Inflammatory macrophage (primary cell): ENCODE results near the gene CARD18.

ENCODE experiments used
- DNase-seq, 2 donors: peaks; one replicate each; pipeline ENCODE4 v3.0.0-alpha.2; 2020 to 2022
- total RNA-seq, 18 experiments: gene quantifications; one replicate each; lab custom pipeline; 2026; ENCODE audit warnings: mixed read lengths in 6 of 18, inconsistent platforms in 2 of 18; lab: John Stamatoyannopoulos, UW

CARD18 gene, protein sequence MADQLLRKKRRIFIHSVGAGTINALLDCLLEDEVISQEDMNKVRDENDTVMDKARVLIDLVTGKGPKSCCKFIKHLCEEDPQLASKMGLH
- 0 to 0.15 (median 0) reads per million in 18 experiments for total RNA-seq

DNA sequence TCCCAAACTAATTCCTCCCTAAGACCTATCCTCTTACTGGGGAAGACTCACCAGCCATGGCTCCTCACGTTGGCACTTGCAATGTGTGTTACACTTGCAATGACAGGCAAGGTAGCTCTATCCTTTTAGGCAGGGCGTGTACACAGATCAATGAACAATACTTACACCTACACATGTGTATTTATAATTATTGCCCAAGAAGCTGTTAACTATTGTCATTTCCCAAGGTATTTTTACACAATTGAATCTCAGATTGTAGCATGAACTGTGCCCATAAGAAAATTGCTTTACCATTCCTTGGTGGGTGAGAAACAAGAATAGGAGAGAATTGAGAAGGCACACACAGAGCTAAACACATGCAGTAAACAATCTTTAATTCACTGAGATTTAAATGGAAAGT lies at the start of gene CARD18:
CARD18 (minus strand) TSS at position 101 of the 400 bp plus-strand sequence; CDS start at position 58, 43 bp downstream.
- DNase-seq: no peak

DNA sequence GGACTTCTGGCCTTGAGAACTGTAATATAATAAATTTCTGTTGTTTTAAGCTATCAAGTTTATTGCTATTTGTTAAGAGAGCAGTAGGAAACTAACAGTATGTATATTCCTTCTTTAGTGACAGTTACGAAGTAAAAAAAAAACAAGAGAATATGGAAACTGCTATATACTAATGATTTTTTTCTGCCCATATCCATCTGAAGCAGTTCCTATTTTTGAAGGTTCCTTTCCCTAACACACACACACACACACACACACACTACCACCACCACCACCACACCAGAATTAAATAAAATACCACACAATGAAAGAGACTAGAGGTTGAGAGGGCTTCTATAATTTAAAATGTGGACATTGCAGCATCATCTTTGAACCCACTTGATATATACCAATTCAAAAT lies 44.4 kb upstream of the CARD18 start:
- DNase-seq: no peak

DNA sequence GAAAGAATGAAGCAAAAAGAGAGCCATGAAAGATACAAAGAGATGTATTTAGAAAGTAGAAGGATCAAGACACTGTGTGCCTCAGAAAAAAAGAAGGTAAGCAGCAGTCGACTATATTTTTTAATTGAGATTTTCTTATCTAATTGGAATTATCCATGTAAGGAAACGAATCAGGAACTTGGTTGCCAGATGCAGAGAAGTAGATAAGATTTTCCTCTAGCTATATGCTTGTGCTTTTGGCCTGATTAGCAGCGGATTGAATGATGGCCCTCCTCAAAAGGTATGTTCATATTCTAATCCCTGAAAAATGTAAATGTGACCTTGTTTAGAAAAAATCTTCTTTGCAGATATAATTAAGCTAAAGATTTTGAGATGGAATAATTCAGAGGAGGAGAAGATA lies 43.9 kb upstream of the CARD18 start:
- DNase-seq: no peak

DNA sequence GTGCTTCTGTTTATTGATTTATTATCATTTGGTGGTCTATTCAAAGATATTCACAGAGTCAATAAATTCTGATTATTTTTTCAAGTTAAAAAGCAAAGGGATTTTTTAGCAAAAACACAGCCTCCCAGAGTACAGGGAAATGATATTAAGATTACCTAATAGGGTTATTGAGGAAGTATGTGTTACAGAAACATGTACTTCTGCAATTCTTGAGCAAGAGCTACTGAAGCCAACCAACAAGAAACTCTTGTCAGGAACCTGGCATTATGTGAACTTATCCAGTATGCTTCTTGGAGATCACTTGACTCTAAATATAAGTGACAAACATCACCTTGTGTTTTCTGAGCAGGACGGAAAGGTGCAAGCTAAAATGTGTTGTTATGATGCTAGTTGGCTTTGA lies 42.0 kb upstream of the CARD18 start:
- DNase-seq: peak; percentile 85 to 92

DNA sequence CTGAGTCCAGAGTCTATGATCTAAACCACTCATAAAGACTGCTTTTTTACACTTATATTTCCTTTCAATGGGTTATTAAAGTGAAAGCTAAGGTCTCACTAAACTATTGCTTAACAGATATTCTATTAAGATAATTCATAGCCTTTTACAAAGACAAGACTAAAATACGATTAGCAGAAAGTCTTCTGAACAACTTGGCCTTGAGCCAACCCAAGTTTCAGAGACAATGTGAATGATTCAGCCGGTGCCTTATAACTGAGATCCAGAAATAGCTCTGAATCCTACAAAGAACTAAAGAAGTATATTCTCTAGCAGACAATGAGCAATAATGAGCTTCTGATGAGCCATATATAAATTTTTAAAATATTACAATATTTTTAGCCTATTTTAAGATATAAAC lies 41.5 kb upstream of the CARD18 start:
- peak; percentile 66 to 72 for DNase-seq

DNA sequence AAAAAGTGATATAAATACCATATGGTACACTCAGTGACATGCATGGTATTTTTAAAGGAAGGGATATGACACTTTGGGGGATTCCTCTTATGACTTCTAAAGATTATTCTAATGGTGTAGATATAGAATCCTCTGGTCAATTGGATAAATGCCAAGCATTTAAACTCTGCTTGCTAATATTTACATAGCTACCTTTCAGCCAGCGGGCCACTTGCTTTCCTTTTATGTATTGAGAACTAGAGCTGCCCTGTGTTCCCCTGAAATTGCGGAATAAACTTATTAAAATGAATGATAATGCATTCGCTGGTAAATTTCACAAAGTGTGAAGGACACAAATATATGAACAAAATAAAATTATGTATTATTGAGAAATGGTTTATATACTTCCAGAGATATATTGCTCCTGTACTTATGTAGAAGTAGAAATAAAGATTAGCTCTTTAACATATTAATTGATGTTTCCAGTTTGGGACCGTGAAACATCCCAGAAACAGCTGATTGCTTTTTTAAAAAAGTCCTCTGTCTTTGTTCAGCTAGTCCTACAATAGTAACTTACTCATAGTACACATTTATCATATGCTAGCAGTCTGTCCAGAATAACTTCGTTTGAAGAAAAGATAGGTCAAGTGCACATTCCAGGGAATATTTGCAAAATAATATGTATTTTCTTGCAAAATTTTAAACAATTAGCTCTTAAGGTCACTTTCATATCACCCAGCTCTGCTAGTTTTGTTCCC lies 40.1 kb upstream of the CARD18 start:
- no peak for DNase-seq

DNA sequence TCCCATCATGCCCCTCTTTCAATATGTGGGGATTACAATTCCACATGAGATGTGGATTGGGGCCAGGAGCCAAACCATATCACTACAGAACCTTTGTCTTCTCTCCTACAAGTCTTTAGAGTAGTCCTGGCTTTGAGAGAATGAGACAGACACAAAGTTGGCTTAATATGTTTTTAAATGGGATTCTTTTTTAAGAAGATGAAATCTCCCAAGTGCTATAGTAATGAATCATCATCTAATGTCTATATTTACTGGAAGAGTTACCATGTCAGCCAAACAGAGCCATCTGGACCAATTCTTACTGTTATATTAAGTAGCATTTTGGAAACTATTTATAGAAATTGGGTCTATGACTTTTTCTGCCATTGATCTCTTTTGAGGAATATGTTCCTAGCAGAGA lies 38.1 kb upstream of the CARD18 start:
- no peak for DNase-seq

DNA sequence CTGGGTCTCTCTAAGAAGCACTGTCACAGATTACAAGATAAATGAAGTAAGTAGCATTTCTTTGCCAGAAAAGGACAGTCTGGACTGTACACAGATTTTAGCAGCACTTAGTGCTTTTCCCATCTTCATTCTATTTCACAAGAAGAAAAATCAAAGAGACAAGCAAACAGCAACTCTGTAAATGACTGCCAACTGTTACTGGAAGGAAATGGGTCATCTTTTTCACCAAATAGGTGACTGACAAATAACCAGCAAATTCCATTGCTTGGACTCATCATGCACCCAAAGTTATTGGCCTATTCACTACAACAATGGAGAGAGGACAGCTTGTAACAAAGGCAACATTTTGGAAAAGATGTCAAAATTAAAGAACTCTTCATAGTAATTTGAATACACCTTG lies 28.9 kb upstream of the CARD18 start:
- no peak for DNase-seq

DNA sequence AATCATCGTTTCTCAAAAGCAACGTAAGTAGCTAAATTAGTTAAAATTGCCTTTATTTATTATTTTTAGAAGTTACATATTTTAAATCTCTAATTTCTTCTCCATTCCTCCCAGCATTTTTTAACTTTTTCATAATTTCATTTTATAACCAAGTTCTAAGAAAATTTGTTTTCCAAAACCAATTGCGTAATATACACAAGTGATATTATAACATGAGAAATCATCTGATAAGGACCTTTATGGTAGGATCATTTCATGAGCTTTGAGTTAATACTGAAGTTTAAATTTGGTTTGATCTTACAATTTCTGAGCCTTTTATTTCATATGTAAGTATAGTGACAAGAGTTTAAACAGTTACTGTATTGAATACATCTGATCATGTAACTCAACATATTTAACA lies 27.7 kb upstream of the CARD18 start:
- DNase-seq: no peak

DNA sequence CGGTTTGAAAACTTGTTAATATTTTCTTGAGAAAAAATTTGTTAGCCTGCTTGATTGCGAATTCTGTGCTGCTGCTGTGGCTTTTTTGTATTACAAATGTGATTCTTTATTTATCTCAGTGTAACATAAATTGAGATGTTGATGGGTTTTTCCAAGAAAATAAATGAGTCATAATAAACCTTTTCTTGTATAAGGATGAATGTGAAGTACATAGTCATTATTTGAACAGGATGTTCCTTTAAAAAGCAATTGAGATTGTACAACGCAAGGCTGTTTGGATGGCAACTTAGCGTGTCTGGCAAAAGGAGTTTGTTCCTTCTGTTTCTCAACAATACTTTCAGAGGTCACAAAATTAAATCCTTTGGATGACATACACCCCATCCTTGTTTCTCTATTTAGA lies 24.6 kb upstream of the CARD18 start:
- DNase-seq: no peak

DNA sequence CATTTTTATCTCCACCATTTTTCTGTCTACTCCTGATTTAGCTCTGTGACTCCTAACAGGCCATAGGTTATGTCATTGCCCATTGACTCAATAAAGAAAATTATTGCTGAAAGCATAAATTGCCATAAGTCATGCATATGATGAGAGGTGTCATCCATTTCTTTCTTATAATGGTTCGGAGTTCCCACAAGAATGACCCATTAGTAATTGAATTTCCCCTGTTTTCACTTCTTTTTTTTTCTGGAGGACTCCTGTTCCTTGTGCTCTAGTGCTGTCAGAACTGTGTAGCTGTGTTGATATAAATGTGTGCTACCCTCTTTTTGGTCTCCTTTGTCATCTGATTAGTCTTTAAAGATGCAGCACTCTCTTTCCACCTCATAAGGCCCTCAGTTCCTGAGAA lies 22.9 kb upstream of the CARD18 start:
- peak; percentile 3 to 33 for DNase-seq

DNA sequence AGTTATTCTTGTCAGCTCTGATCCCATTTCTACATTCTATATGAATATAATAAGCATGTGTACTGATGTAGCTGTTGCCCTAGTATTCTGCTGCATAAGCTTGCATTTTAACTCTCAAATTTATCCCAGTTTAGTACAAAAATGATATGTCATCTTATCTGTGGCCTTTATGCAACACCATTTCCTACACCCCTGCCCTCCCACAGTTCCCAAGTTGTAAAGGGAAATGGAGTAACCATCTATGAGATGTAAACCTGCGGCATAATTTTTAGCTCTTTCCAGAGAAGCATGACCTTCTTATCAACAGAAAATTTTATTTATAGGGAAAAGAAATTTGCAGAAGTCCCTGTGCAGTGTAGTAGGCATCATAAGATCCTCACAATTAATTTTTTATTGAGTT lies 18.9 kb upstream of the CARD18 start:
- DNase-seq: peak; percentile 62 to 73

DNA sequence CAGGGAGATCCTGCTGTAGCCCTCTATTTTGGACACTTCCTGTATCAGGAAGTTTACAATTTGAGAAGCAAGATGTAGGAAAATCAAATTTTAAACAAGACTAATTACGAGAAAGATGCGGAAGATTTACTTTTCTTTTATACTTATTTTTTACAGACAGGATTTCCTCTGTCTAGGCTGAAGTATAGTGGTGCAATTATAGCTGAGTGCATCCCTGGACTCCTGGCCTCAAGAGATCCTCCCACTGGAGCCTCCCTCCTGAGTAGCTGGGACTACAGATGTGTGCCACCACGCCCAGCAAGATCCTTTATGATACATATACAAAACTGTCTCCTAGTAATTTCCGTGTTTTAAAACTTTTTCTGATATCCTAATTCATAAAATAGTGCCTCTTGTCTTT lies 17.2 kb upstream of the CARD18 start:
- no peak for DNase-seq

DNA sequence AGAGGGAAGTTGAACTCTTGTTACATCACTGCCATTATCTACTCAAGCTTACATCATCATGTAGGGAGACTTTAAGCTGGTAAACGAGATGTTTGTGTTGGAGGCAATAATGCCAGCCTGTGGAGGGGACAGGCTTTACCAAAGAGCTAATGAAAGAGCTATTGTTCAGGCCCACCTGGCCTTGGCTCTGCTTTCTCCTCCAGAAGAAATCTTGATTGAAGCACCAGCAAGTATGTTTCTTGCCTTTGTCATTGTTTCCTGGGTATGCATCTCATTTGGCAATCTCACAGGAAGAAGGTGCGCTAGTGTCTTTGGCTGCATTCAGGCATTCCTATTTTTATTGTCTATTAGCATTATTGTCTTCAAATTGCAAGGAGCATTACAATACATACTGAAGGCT lies 16.7 kb upstream of the CARD18 start:
- DNase-seq: no peak

DNA sequence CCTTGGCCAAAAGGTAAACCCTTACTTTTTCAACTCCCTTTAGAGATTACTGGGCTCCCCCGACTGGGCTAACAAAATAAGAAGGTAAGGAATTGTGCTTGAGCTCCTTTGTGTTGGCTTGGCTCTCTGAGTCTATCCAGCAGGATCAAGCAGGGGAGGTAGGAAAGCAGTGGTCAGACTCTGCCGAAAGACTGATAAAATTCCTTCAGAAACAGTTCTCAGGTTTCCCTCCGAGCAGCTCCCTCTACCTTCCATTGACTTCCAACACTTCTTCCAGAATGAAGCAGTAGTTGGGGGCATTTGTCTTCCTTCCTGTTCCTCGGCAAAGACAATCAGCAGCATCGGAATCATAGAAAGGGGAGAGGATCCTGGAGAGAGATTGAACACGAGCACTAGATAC lies 16.1 kb upstream of the CARD18 start:
- no peak for DNase-seq

DNA sequence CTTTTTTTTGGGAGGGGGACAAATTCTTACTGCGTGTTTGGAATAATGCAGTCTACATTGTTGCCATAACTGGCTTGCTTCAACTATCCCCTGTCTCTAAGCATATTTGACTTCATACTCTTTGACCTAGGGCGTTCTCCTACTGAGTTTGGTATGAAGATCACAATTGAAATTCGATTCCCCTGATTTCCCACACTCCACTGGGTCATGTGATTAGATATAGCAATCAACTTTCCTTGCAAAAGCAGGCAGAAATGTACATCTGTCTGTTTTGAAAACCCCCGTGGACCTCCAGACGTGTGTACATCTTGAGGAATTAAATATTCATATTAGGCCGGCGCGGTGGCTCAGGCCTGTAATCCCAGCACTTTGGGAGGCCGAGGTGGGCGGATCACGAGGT lies 13.8 kb upstream of the CARD18 start:
- DNase-seq: no peak

DNA sequence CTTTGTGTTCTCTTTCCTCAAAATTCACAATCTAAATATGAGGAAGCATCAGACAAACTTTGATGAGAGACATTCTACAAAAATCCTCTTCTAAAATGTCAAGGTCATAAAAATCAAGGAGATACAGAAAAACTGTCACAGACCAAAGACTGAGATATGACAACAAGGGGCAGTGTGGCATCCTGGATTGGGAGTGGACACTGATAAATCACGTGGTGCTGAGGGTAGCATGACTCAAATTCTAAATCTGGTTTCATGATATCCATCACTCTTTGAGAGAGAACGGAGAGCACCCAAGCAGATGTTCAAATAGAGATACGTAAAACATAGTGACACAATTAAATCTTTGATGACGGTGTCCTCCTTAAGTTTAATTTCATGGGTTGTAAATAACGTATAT lies 13.0 kb upstream of the CARD18 start:
- no peak for DNase-seq

DNA sequence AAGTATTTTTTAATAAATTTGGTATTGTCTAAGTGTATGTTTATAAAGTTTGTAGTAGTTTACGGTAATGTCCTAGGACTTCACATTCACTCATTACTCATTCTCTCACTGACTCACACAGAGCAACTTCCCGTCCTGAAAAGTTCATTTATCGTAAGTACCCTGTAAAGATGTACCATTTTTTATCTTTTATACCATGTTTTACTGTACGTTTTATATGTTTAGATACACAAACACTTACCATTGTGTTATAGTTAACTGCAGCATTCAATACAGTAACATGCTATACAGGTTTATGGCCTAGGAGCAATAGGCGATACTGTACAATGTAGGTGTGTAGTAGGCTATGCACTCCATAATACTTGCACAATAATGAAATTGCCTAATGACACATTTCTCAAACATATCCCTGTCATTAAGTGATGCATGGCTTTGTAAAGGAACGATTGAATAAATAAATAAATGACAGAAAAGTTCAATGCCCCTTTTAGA lies 12.5 kb upstream of the CARD18 start:
- peak; percentile 13 to 32 for DNase-seq

DNA sequence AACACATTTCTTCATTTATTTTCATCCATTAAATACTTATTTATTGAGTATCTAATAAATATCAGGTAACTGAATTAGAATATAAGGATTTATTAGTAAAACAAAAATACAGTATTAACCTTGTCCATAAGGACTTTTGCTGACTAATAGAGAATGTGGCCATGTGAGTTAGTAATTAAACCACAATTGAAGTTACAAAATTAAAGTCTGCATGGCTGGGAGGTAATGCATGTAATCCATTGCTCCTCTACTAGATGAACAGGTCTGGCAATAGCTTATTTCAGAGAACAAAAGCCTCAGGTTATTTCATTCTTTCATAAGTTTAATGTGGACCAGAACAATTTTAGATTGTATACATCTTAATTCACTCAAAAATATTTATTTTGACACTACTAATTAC lies 9.9 kb upstream of the CARD18 start:
- no peak for DNase-seq

DNA sequence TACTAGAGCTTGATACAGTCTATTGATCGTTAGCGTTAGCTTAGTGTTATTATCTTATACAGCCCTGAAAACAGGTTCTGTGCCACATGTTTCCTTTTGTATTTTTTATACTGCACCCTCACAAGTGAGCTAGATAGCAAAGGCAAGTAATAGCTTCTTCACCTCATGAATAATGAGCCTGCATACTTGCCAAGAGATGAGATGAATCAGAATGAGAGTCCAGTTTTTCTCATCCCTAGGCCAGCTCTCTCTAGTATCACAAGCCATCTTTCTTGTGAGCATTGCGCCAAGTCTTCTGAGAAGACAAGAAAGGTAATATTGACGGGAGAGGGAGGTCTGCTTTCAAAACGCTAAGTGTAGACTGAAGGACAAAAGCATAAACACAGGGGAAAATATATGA lies 8.7 kb upstream of the CARD18 start:
- no peak for DNase-seq

DNA sequence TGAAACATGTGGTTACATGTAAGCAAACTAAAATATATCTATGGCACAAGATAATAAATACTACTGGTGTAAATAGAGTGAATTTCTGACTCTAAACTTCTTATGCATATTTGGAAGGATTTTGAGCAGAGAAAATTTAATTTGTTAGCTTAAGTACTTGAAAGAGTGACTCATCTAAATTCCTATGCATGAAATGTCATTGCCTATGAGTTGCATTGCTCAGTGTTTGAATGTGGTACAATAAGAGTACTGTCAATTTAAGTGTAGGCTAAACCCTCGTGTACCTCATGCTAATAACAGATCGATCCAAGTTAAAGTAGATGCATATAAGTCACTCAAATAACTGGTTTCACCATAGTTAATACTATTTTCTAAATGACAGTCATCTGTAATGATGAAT lies 5.3 kb upstream of the CARD18 start:
- DNase-seq: no peak

DNA sequence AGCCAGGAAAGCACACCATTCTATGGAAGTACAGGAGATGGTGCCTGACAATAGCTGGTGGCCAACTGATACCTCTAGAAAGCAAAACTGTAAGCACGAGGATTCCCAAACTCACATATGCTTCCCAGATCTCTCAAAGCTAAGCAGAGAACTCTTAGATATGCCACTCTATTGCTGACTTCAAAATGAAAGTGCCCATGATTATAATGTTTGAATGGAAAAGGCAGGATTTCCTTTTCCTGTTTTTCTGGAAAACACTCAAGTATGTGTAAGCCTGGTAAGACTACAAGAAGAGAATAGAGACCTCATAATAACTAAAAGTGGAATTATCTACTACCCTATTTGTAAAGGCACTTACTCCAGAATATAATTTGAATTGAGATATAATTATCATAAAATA lies 2.6 kb upstream of the CARD18 start:
- no peak for DNase-seq

DNA sequence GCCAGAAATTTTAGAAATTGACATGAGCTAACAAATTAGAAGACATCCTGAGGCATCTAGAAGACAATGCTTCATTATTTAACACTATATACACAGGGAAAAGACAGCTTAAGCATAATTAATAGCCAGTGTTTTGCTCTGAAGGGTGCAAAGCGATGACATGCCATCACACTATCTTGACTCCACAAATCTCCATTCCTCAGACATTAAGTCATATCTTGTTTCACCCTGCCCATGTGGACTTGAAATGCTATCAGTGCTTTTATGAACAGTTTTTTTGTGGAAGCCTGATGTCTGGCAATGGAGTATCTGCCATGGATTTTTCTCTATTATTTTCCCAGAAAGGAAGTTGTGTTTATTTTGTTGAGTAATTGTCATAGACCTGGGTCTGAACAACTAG lies 2.3 kb downstream of the CARD18 start:
- DNase-seq: no peak

DNA sequence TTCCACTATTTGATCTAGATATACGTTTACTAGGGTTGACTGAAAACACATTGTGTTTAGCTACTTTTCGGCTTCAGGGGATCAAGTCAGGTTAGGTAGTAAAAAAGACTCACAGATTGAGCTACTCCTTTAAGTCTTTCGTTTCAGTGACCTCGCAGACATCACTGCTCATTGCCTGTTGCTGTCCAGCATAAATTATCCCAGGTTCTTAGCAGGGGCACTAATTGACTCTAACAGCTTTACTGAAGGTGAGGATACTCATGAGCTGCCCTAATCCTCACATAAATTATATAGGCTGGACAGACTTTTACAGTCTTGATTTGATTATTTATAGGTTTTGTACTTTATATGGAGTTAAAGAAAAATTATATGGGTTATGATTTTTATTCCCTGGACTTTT lies 3.7 kb downstream of the CARD18 start:
- DNase-seq: no peak
